PFSK-1 (cell line): ENCODE data around the gene HECTD4.

Experiments
- FOXP2 ChIP-seq: optimal IDR thresholded peaks from 2 replicates; pipeline ENCODE3; 2011; ENCODE audit warnings: borderline replicate concordance, control low read depth, inconsistent platforms; ENCODE audit not compliant: insufficient read depth; ENCODE audit errors: extremely low read length, extremely low read depth
- POLR2AphosphoS5 ChIP-seq: IDR thresholded peaks from 2 replicates; pipeline ENCODE4 v1.6.1; 2012; ENCODE audit warnings: low read depth, mild to moderate bottlenecking, control low read depth, low read length, moderate library complexity
- REST ChIP-seq, 2 experiments: IDR thresholded peaks; 2 replicates each; pipeline versions ENCODE4 v1.6.1 to v1.8.0; 2011 to 2012; ENCODE audit warnings: low read depth in 2 of 2, low read length in 2 of 2, control low read depth in 1 of 2, inconsistent platforms in 1 of 2, mild to moderate bottlenecking in 1 of 2, moderate library complexity in 1 of 2; ENCODE audit not compliant: insufficient read depth in 1 of 2
- SIN3A ChIP-seq: IDR thresholded peaks from 2 replicates; pipeline ENCODE4 v1.6.1; 2012; ENCODE audit warnings: mild to moderate bottlenecking, low read length, moderate library complexity, borderline replicate concordance; ENCODE audit not compliant: insufficient read depth
- TAF1 ChIP-seq: IDR thresholded peaks from 2 replicates; pipeline ENCODE4 v1.6.1; 2012; ENCODE audit warnings: low read length, control low read depth, borderline replicate concordance; ENCODE audit not compliant: insufficient read depth

The HECTD4 gene

GRCh38 chr12:112425582-112426382 is 43.6 kb upstream of the HECTD4 start:
- TF ChIP-seq SIN3A, result no peak

DNA sequence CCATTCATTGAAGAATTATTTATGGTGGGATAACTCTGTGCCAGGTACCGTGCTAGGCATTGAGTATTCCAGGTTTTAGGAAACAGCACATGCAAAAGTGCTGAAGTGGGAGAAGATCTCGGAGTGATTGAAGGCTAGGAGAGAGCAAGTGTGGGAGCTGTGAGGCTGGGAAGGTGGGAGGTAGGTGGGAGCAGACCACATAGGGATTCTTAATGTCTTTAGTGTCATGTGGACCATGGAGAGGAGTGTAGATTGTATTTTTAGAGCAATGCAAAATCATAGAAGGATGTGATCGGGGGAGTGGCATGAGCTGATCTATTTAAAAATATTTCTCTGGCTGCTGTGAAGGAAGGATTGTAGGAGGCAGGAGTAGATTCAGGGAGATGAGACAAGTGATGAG is 41.9 kb upstream of the HECTD4 start:
- TF ChIP-seq TAF1 (no peak), FOXP2 (no peak), REST (IDR thresholded peaks at IDR 0.05; ENCODE audit: insufficient read depth in 1 of 2, low read depth in 2 of 2, low read length in 2 of 2) (no peak), POLR2AphosphoS5 (no peak), SIN3A (no peak)

DNA sequence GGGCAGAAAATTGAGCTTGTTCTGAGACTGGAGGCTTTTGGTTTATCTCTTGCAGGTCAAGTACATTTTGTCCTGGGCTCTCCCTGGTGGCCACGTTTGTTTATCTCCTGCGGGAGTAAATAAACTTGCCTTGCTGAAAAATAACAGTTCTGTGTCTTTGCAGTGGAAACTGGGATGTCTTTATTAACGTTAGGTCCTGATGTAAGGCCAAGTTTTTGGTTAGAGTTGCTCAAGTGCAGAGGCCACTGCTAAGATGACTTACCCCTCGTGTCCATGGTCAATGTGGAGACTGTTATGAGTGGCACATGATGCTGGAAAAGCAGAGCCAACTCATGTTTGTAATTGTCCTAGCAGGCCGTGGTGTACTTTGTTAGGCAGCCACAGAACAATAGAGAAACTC is 40.3 kb upstream of the HECTD4 start:
- TF ChIP-seq FOXP2 (no peak), TAF1 (no peak), POLR2AphosphoS5 (no peak), SIN3A (no peak), REST (IDR thresholded peaks at IDR 0.05; ENCODE audit: insufficient read depth in 1 of 2, low read depth in 2 of 2, low read length in 2 of 2) (no peak)

DNA sequence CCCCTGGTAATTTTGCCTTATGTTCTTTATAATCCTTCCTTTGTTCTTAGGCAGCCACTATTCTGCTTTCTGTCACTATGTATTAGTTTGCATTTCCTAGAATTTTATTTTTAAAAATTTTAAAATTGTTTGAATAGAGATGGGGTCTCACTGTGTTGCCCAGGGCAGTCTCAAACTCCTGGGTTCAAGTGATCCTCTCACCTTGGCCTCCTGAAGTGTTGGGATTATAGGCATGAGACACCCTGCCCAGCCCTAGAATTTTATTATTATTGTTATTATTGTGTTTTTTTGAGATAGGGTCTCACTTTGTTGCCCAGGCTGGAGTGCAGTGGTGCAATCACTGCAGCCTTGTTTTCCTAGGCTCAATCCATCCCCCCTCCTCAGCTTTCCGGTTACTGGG is 39.1 kb upstream of the HECTD4 start:
- no peak for TF ChIP-seq SIN3A
- no peak for TF ChIP-seq POLR2AphosphoS5
- TF ChIP-seq REST (IDR thresholded peaks at IDR 0.05; ENCODE audit: insufficient read depth in 1 of 2, low read depth in 2 of 2, low read length in 2 of 2), result no peak
- no peak for TF ChIP-seq TAF1
- no peak for TF ChIP-seq FOXP2

GRCh38 chr12:112420740-112421139 is 38.5 kb upstream of the HECTD4 start:
- no peak for TF ChIP-seq REST (IDR thresholded peaks at IDR 0.05; ENCODE audit: insufficient read depth in 1 of 2, low read depth in 2 of 2, low read length in 2 of 2)
- no peak for TF ChIP-seq POLR2AphosphoS5
- TF ChIP-seq SIN3A, result no peak
- no peak for TF ChIP-seq TAF1
- TF ChIP-seq FOXP2, result no peak
